Body of pancreas (tissue), 4 donors: Measurements from ENCODE around the gene DMRTB1.

ENCODE experiments used
- POLR2A ChIP-seq, 3 donors: fragments of 450-650 bp; IDR thresholded peaks; one replicate each; pipeline ENCODE4 v1.6.1; 2016; ENCODE audit warnings: antibody characterized with exemption in 3 of 3, mild to moderate bottlenecking in 2 of 3
- TF ChIP-seq, protein P1 (sequence below), 7 experiments: fragments of 450-650 bp in 4 of 7; fragments of 200-600 bp in 3 of 7; sonication (generic) in 3 of 7; IDR thresholded peaks; one replicate each; pipeline ENCODE4 v1.5.1; 2016 to 2019; ENCODE audit warnings: antibody characterized with exemption in 7 of 7

DNA sequence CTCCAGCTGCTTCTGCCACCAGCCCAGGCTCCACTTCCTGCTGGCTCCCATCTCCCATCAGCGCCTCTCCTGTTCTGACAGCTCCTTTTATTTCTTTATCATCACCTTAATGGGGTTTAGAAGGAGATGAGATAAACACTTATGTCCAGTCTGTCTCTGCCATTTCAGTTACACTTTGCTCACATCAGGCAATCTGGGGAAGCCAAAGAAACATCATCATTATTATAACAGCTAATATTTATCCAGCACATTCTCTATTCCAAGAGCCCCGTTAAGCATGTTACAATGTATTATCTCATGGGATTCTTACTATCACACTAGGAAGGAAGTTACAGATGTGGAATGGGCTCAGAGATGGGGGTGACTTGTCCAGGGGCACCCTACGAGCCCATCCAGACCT, 31.2 kb downstream of the DMRTB1 start:
- TF ChIP-seq, protein P1, sequence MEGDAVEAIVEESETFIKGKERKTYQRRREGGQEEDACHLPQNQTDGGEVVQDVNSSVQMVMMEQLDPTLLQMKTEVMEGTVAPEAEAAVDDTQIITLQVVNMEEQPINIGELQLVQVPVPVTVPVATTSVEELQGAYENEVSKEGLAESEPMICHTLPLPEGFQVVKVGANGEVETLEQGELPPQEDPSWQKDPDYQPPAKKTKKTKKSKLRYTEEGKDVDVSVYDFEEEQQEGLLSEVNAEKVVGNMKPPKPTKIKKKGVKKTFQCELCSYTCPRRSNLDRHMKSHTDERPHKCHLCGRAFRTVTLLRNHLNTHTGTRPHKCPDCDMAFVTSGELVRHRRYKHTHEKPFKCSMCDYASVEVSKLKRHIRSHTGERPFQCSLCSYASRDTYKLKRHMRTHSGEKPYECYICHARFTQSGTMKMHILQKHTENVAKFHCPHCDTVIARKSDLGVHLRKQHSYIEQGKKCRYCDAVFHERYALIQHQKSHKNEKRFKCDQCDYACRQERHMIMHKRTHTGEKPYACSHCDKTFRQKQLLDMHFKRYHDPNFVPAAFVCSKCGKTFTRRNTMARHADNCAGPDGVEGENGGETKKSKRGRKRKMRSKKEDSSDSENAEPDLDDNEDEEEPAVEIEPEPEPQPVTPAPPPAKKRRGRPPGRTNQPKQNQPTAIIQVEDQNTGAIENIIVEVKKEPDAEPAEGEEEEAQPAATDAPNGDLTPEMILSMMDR (IDR thresholded peaks at IDR 0.05) = no peak
- TF ChIP-seq POLR2A (IDR thresholded peaks at IDR 0.05) = no peak
